NB4 (cell line): ENCODE measurements around the gene FAM161B.

Experiments
- CTCF ChIP-seq: IDR thresholded peaks from one replicate; pipeline ENCODE4 v1.5.1; 2012; ENCODE audit warnings: low read depth, low read length
- MAX ChIP-seq: IDR thresholded peaks from 2 replicates; pipeline ENCODE4 v1.6.1; 2011; ENCODE audit warnings: low read depth, low read length
- MYC ChIP-seq: IDR thresholded peaks from 2 replicates; pipeline ENCODE4 v1.6.1; 2011; ENCODE audit warnings: low read depth, low read length
- POLR2A ChIP-seq: IDR thresholded peaks from 2 replicates; pipeline ENCODE4 v1.6.1; 2011; ENCODE audit warnings: mild to moderate bottlenecking; ENCODE audit not compliant: insufficient read length; ENCODE audit errors: extremely low read depth

GRCh38 chr14:73924337-73924736, 25.6 kb downstream of the FAM161B start:
- TF ChIP-seq CTCF (no peak), MAX (no peak), POLR2A (no peak), MYC (no peak)
